ENCODE measurements around the gene LRRC2.

GRCh38 chr3:46527239-46527638 is 38.9 kb downstream of the LRRC2 start:
- TF ChIP-seq CTCF (IDR thresholded peaks at IDR 0.05) (no peak), POLR2A (IDR thresholded peaks at IDR 0.05) (no peak)
